Measurements from ENCODE around the gene SYTL2. TPM values are rescaled to one million over a fixed set of nuclear protein-coding genes. Genes with fewer than 3 reads are reported as not detected.

The SYTL2 gene
- total and polyA plus RNA-seq, 12 donors, result 8.2 to 134 (median 19.4) TPM

GRCh38 chr11:85647604-85648299, 163.2 kb downstream of the SYTL2 start, which contains the start of gene TMEM126A:
TMEM126A (plus strand) TSS chr11:85647967; CDS start chr11:85650256, 2,289 bp downstream.
- DNase-seq, result peak; percentile 86 to 93 (median 88)
- Histone ChIP-seq H3K4me3 (peak within 1 kb of the TSS in 3 of 4 donors; percentile 4 to 71 (median 61)), H3K4me1 (replicated peaks in 1 of 2) (peaks cover 0 to 26% of the 10 kb centered on the region in 2 donors), H3K27ac (peak within 1 kb of the TSS; percentile 4 to 90 (median 82)), H3K9me3 (replicated peaks in 1 of 3) (no peaks in the 10 kb centered on the region), H3K27me3 (no peaks in the 10 kb centered on the region), H3K36me3 (replicated peaks in 1 of 2) (no peaks in the 10 kb centered on the region)
- intact Hi-C loops (cut with DNase I), result no loop called here
- 0 to 1% (median 0%) methylated on average over 12 to 33 of the region's 33 CpGs for WGBS, 4 donors
- TF ChIP-seq POLR2A (IDR thresholded peaks at IDR 0.05) (peak in 1 of 2 donors; percentile 82), CTCF (IDR thresholded peaks at IDR 0.05) (no peak)

- no peak for DNase-seq
- Histone ChIP-seq H3K4me3 (peak overlapping the region in 2 of 4 donors; percentile 61 to 71), H3K36me3 (replicated peaks in 1 of 2) (no peaks in the 10 kb centered on the region), H3K9me3 (replicated peaks in 1 of 3) (no peaks in the 10 kb centered on the region), H3K27me3 (no peaks in the 10 kb centered on the region), H3K27ac (peak overlapping the region in 4 of 5 donors; percentile 68 to 90 (median 82)), H3K4me1 (replicated peaks in 1 of 2) (peaks cover 0 to 26% of the 10 kb centered on the region in 2 donors)
- WGBS, 4 donors, result 29 to 36% (median 31%) methylated on average over 2 of the region's 2 CpGs
- intact Hi-C loops (cut with DNase I), result no loop called here
- TF ChIP-seq CTCF (IDR thresholded peaks at IDR 0.05) (no peak), POLR2A (IDR thresholded peaks at IDR 0.05) (no peak)
Measured at GRCh38 chr11:85647078-85647477, 163.9 kb downstream of the SYTL2 start.

Other genes with a start within 250 kb of the SYTL2 start
- 100 to 1,000 TPM in 1 of 9 donors, 10 to 100 TPM in 7, 1 to 10 TPM in 1; 8.4 to 101 (median 45.5) TPM for gene DLG2, start 183.8 kb downstream of the SYTL2 start, total RNA-seq
- gene DLG2, start 183.8 kb downstream of the SYTL2 start, polyA plus RNA-seq, result 10 to 100 TPM in 2 of 3 donors, 1 to 10 TPM in 1; 8.3 to 14.4 (median 11.1) TPM
- 10 to 100 TPM; 39.9 to 96.4 (median 50.4) TPM for gene TMEM126B, start 182.5 kb downstream of the SYTL2 start, total RNA-seq
- gene TMEM126B, start 182.5 kb downstream of the SYTL2 start, polyA plus RNA-seq, result 100 to 1,000 TPM in 1 of 3 donors, 10 to 100 TPM in 2; 62.8 to 125 (median 90.8) TPM
- 10 to 100 TPM; 16.4 to 62.6 (median 36.0) TPM for gene TMEM126A, start 163.2 kb downstream of the SYTL2 start, total RNA-seq
- 10 to 100 TPM; 49.3 to 62.1 (median 51.9) TPM for gene TMEM126A, start 163.2 kb downstream of the SYTL2 start, polyA plus RNA-seq
- 10 to 100 TPM; 18.2 to 78.6 (median 40.5) TPM for gene CREBZF, start 146.0 kb downstream of the SYTL2 start, total RNA-seq
- 10 to 100 TPM; 15.8 to 50.0 (median 32.0) TPM for gene CREBZF, start 146.0 kb downstream of the SYTL2 start, polyA plus RNA-seq
- 1 to 10 TPM in 7 of 9 donors, under 1 TPM in 1, not detected in 1; 0.66 to 2.3 (median 1.9) TPM for gene CCDC89, start 124.9 kb downstream of the SYTL2 start, total RNA-seq
- under 1 TPM; 0.61 to 0.99 (median 0.64) TPM for gene CCDC89, start 124.9 kb downstream of the SYTL2 start, polyA plus RNA-seq
- gene CCDC83, start 44.2 kb upstream of the SYTL2 start, total RNA-seq, result not detected
- gene CCDC83, start 44.2 kb upstream of the SYTL2 start, polyA plus RNA-seq, result not detected

All from adrenal gland (tissue), 12 donors.